ENCODE results near the gene STUB1.

The STUB1 gene

DNA sequence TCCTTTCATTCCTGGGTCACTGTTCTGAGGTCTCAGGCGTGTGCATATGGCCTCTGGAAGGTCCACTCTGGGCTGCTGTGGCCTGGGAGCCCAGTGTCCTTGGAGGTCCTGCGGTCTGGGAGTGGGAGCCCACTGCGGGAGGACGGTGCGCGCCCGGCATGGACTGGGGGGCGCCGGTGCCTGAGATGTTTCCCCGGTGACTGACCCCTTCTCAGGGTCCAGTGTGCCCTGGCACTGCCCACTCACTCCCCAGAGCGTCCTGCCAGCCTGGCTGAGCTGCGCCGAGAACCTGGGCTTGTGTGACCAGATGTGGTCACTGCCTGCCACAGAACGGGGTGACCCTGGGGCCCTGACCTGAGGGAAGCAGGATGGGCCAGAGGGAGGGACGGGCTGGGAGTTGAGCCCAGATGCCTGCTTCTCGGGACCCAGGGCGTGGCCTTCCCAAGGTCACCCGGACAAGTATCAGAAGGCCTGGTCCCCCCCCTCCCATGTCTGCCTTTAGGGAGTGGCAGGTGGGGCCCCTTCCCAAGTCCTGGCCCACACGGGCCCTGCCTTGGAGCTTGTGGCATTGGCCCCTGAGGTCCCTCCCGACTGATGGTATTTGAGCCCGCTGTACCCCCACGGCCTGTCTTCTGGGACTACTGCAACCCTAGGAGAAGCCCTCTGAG, 5.9 kb upstream of the STUB1 start:
- no peak for TF ChIP-seq ZFX (IDR thresholded peaks at IDR 0.05)
- TF ChIP-seq CTCF (conservative IDR thresholded peaks at IDR 0.05), result no peak
- H3K27ac ChIP-seq, result no peak overlapping the region

DNA sequence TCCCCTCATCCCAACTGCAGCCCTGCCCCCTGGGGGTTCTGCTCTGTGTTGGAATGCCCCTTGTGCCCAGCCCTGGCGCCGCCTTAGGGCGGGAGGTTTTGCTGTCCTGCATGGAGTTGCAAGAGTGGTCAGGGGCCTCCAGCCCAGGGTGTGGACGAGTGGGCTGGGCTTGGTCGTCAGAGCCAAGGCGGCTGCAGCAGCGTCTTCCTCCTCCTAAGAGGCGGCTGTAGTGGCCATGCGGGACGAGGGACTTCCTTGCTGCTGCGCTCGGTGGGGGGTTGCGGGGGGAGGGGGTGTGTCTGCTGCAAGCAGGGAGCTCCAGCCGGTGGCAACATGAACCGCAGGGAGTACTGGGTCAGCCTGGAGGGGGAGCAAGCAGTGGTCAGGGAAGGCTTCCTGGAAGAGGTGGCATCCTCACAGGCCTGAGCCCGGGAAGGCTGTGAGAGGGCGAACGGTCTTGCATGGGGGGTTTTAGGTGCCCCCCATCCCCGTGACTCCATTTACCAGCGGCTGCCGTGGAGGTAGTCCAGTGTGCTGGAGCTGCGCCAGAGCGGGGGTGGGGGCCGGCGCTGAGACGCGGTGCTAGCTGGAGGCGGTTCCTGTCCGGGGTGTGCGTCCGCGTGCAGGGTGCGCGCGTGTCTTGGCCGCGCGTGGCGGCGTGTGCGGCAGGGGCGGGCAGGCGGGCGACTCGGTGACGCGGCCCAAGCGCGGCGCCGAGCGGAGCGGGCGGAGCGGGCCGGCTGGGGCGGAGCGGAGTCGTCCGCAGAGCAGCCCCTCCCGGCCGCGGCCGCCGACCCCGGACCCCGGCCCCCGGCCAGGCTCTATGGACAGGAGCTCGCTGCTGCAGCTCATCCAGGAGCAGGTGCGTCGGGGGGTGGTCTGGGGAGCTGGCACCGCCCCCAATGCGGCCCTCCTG, 5.0 kb upstream of the STUB1 start, which contains the start of gene RHBDL1:
RHBDL1 (plus strand) TSS at position 704 of the 916 bp plus-strand sequence; CDS start at position 824, 120 bp downstream.
- H3K27ac ChIP-seq, result no peak within 1 kb of the TSS
- no peak for TF ChIP-seq ZFX (IDR thresholded peaks at IDR 0.05)
- TF ChIP-seq CTCF (conservative IDR thresholded peaks at IDR 0.05), result no peak

DNA sequence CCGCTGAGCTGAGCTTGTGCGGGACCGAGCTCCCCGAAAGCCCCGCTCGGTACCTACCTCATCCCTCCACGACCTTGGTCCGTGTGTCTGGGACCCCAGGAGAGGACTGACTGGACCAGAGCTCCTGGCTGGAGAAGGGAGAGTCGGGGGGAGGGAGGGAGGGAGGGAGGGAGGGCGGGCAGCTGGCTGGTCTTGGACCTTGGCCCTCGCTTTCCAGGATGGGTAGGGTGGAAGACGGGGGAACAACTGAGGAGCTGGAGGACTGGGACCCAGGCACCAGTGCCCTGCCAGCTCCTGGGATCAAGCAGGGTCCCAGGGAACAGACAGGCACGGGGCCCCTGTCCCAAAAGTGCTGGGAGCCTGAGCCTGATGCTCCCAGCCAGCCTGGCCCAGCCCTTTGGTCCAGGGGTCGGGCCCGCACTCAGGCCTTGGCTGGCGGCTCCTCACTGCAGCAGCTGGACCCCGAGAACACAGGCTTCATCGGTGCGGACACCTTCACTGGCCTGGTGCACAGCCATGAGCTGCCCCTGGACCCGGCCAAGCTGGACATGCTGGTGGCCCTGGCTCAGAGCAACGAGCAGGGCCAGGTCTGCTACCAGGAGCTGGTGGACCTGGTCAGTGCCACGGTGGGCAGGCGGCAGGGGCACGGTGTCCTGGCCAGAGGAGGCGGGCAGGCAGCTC, 4.2 kb upstream of the STUB1 start:
- H3K27ac ChIP-seq, result no peak overlapping the region
- TF ChIP-seq CTCF (conservative IDR thresholded peaks at IDR 0.05), result no peak
- TF ChIP-seq ZFX (IDR thresholded peaks at IDR 0.05), result no peak

- TF ChIP-seq CTCF (conservative IDR thresholded peaks at IDR 0.05) (no peak), ZFX (IDR thresholded peaks at IDR 0.05) (no peak)
- H3K27ac ChIP-seq, result no peak overlapping the region
These were observed 3.7 kb upstream of the STUB1 start for GRCh38 chr16:676565-676902.

DNA sequence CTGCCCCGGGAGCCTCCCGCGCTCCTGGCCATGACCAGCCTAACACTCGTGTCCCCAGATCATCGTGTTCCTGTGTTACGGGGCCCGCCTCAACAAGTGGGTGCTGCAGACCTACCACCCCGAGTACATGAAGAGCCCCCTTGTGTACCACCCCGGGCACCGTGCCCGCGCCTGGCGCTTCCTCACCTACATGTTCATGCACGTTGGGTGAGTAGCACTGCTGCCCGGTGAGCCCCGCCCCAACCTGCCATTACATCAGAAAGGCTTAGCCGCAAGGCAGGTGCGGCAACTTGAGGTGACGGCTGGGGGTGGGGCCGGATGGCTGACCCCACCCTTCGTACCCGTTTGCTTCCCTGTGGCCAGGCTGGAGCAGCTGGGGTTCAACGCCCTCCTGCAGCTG, 3.3 kb upstream of the STUB1 start:
- no peak overlapping the region for H3K27ac ChIP-seq
- TF ChIP-seq ZFX (IDR thresholded peaks at IDR 0.05) (no peak), CTCF (conservative IDR thresholded peaks at IDR 0.05) (no peak)

- peak overlapping the region; percentile 94; the same call in 1 of the 2 replicates for H3K27ac ChIP-seq
- TF ChIP-seq ZFX (IDR thresholded peaks at IDR 0.05), result no peak
- no peak for TF ChIP-seq CTCF (conservative IDR thresholded peaks at IDR 0.05)
These were observed 2.7 kb upstream of the STUB1 start for GRCh38 chr16:677316-678190.

All from C4-2B (cell line).